ENCODE measurements around the gene GALNT14. TPM values are rescaled to one million over a fixed set of nuclear protein-coding genes. Genes with fewer than 3 reads are reported as not detected.

GALNT14 gene
- polyA plus RNA-seq, 6 donors from 2014 or later = 0.45 to 1.4 (median 0.64) TPM; not detected in 2

DNA sequence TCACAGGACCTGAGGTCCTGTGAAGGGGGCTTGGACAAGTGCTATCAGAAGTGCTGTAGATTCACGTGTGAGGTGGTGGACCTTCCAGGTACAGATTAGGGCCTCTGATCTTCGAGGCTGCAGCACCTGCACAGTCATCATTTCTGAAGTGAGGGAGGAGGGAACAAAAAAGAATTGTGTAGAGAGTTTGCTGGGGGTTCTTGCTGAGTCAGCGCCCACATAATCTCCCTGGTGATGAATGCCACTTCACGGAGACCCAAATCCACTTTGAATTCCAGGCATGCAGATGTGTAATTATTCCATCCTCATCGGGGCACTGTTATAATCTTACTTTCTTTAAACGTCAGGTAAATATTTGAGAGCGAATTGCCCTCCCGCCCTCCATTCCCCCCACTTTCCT lies 202.4 kb downstream of the GALNT14 start:
- H3K4me1 Mint-ChIP-seq = no peaks in the 10 kb centered on the region
- no peaks in the 10 kb centered on the region for H3K9me3 Mint-ChIP-seq
- no peak overlapping the region for H3K4me3 Mint-ChIP-seq
- H3K27me3 Mint-ChIP-seq = no peaks in the 10 kb centered on the region
- ATAC-seq (ENCODE audit: low read depth in 2 of 2) = no peak
- no peaks in the 10 kb centered on the region for H3K36me3 Mint-ChIP-seq
- H3K27ac Mint-ChIP-seq = no peak overlapping the region
- DNase-seq = no peak

DNA sequence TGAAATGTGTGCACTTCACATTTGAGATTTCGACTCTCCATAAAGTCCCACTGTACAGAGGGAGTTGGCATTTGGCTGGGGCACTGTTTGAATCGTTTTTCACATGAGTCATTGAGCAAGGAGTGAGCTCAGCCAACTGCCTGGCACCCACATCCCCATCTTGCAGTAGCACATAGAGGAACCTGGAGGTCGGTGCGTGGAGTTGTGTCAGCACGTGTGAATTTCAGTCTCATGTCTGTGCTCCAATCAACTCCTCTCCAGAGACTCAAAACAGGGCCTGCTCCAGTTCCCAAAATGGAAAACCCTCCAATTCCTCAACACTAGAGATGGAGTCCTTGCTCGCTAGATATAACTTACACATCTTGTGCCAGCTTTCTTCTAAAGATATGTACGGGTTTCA lies 204.2 kb downstream of the GALNT14 start:
- DNase-seq (no peak), ATAC-seq (ENCODE audit: low read depth in 2 of 2) (no peak)
- Mint-ChIP-seq H3K4me1 (no peaks in the 10 kb centered on the region), H3K36me3 (no peaks in the 10 kb centered on the region), H3K27me3 (no peaks in the 10 kb centered on the region), H3K9me3 (no peaks in the 10 kb centered on the region), H3K27ac (peak overlapping the region in 1 of 6 donors; percentile 12), H3K4me3 (no peak overlapping the region)

GRCh38 chr2:30933496-30933895 lies 204.7 kb downstream of the GALNT14 start:
- DNase-seq = no peak
- Mint-ChIP-seq H3K4me1 (no peaks in the 10 kb centered on the region), H3K36me3 (no peaks in the 10 kb centered on the region), H3K9me3 (no peaks in the 10 kb centered on the region), H3K27me3 (no peaks in the 10 kb centered on the region), H3K4me3 (no peak overlapping the region), H3K27ac (peak overlapping the region in 2 of 6 donors; percentile 12 to 90)
- no peak for ATAC-seq (ENCODE audit: low read depth in 2 of 2)

DNA sequence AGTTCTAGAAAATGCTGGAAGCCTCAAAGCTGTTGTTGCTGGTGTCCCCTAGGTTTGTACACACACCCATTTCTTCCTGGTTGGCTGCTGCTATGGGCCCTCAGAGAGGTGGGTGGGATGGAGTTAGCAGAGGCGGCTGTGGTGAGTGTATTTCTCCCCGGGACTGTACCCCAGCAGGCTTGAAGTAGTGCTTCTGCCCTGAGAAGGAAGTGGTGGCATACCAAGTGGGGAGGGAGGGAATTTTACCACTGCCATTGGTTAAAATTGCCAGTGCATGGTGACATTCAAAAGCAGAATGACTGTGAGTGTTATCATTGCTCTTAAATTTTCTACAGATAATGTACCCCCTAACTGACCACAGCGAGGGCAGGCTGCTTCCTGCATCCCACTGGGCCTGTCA lies 205.4 kb downstream of the GALNT14 start:
- no peak overlapping the region for H3K4me3 Mint-ChIP-seq
- no peak for DNase-seq
- H3K36me3 Mint-ChIP-seq = no peaks in the 10 kb centered on the region
- H3K4me1 Mint-ChIP-seq = no peaks in the 10 kb centered on the region
- no peaks in the 10 kb centered on the region for H3K27me3 Mint-ChIP-seq
- H3K9me3 Mint-ChIP-seq = no peaks in the 10 kb centered on the region
- no peak overlapping the region for H3K27ac Mint-ChIP-seq
- no peak for ATAC-seq (ENCODE audit: low read depth in 2 of 2)

GRCh38 chr2:30931841-30932407 lies 206.3 kb downstream of the GALNT14 start:
- no peaks in the 10 kb centered on the region for H3K36me3 Mint-ChIP-seq
- peak overlapping the region in 1 of 6 donors; percentile 31 for H3K27ac Mint-ChIP-seq
- ATAC-seq (ENCODE audit: low read depth in 2 of 2) (no peak), DNase-seq (no peak)
- no peaks in the 10 kb centered on the region for H3K9me3 Mint-ChIP-seq
- H3K4me3 Mint-ChIP-seq = no peak overlapping the region
- no peaks in the 10 kb centered on the region for H3K4me1 Mint-ChIP-seq
- H3K27me3 Mint-ChIP-seq = no peaks in the 10 kb centered on the region

GRCh38 chr2:30930716-30931115 lies 207.5 kb downstream of the GALNT14 start:
- Mint-ChIP-seq H3K36me3 (no peaks in the 10 kb centered on the region), H3K27ac (no peak overlapping the region), H3K9me3 (no peaks in the 10 kb centered on the region), H3K4me1 (no peaks in the 10 kb centered on the region), H3K27me3 (no peaks in the 10 kb centered on the region), H3K4me3 (no peak overlapping the region)
- ATAC-seq (ENCODE audit: low read depth in 2 of 2) (no peak), DNase-seq (no peak)

DNA sequence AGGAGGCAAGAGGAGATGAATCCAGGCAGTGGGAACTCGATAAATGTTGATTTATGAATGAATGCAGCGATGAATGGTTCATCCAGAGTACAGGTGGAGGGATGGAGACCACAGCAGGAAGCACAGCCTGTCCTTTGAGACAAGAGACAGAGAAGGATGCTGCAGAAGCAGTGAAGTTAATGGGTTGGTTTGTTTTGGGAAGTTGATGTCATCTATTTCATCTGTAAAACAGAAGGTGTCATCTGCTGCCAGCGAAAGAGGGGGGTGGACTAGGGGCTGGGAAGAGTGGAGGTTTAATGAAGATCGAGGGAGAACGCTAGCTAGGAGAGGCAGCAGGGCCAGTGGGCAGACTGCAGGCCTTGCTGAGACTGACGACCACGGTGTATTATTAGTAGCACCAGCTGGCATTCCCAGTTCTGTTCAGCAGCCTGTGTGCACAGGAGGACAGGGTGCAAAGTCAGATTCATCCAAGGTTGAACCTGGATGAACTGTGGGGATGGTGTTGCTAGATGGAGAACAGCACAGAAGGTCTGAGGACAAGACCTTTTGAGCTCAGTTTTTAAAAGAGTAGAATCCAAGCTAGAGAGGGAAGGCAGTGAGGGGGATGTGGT lies 210.7 kb downstream of the GALNT14 start:
- H3K4me3 Mint-ChIP-seq = no peak overlapping the region
- H3K36me3 Mint-ChIP-seq = no peaks in the 10 kb centered on the region
- H3K4me1 Mint-ChIP-seq = no peaks in the 10 kb centered on the region
- ATAC-seq (ENCODE audit: low read depth in 2 of 2) (no peak), DNase-seq (no peak)
- H3K27ac Mint-ChIP-seq = no peak overlapping the region
- no peaks in the 10 kb centered on the region for H3K27me3 Mint-ChIP-seq
- H3K9me3 Mint-ChIP-seq = no peaks in the 10 kb centered on the region

DNA sequence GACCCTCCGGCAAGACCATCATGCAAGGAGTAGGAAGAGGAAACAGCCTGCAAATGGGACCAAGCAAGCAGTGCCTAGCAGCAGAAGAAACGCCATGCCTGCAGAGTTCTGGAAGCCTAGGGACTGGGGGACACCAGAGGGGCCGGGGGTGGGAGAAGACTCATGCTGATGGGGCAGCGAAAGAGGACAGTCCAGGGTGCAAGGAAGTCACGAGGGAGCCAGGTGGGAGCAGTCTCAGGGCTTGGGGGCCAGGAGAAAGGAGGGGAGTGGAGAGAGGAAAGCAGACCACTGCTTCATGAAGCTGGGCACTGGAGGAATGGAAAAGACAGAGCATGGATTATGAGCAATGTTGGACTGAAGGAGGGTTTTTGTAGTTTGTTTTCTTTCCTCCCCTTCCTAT lies 211.6 kb downstream of the GALNT14 start:
- no peaks in the 10 kb centered on the region for H3K27me3 Mint-ChIP-seq

DNA sequence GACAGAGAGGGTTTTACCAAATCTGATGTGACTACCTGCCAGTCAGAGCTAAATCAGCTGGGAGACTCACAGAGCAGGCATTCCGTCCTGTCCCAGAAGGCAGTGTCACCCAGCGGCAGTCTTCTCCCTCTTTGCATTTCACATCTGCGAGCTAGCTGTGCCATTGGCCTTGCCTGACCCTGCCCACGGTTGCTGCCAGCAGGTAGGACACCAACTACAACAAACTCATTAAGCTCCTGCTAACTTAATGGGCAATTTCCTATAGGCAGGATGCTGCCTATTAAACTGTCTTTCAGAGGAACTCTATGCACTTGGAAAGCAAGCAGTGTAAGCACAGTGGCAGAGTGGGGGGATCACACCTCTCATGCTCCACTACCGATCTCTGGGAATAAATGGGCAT lies 214.6 kb downstream of the GALNT14 start:
- ATAC-seq (ENCODE audit: low read depth in 2 of 2) = no peak
- Mint-ChIP-seq H3K27me3 (no peaks in the 10 kb centered on the region), H3K4me1 (no peaks in the 10 kb centered on the region), H3K4me3 (no peak overlapping the region), H3K27ac (no peak overlapping the region), H3K36me3 (no peaks in the 10 kb centered on the region), H3K9me3 (no peaks in the 10 kb centered on the region)
- no peak for DNase-seq

More for the DNA sequence above, 211.6 kb downstream of the GALNT14 start:
- DNase-seq (no peak), ATAC-seq (ENCODE audit: low read depth in 2 of 2) (no peak)
- Mint-ChIP-seq H3K4me1 (no peaks in the 10 kb centered on the region), H3K4me3 (no peak overlapping the region), H3K36me3 (no peaks in the 10 kb centered on the region), H3K9me3 (no peaks in the 10 kb centered on the region), H3K27ac (no peak overlapping the region)

DNA sequence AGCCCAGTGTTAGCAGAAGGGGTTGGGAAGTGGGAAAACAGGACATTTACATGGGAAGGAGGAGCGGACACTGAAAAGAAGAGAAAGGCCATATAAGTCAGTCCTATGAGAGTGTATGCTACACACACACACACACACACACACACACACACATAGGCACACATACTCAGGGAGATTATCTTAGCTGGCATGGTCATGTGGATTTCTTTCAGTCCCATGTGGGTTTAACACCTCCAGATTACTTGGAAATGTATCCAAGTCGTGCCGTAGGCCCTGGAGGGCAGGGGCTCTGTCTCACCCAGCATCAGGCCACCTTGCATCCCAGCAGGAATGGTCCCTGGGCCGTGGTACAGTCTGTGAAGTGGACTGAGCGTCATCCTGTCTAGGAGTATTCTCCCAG lies 217.7 kb downstream of the GALNT14 start:
- no peak overlapping the region for H3K4me3 Mint-ChIP-seq
- no peak for DNase-seq
- no peak for ATAC-seq (ENCODE audit: low read depth in 2 of 2)
- H3K9me3 Mint-ChIP-seq = no peaks in the 10 kb centered on the region
- H3K27ac Mint-ChIP-seq = no peak overlapping the region
- no peaks in the 10 kb centered on the region for H3K4me1 Mint-ChIP-seq
- H3K27me3 Mint-ChIP-seq = no peaks in the 10 kb centered on the region
- H3K36me3 Mint-ChIP-seq = no peaks in the 10 kb centered on the region

GRCh38 chr2:30915486-30915885 lies 222.8 kb downstream of the GALNT14 start:
- Mint-ChIP-seq H3K36me3 (no peaks in the 10 kb centered on the region), H3K9me3 (no peaks in the 10 kb centered on the region), H3K27ac (no peak overlapping the region), H3K4me3 (no peak overlapping the region), H3K27me3 (no peaks in the 10 kb centered on the region), H3K4me1 (no peaks in the 10 kb centered on the region)
- ATAC-seq (ENCODE audit: low read depth in 2 of 2) (no peak), DNase-seq (no peak)

GRCh38 chr2:30914456-30914855 lies 223.8 kb downstream of the GALNT14 start:
- H3K4me1 Mint-ChIP-seq = no peaks in the 10 kb centered on the region
- H3K36me3 Mint-ChIP-seq = no peaks in the 10 kb centered on the region
- H3K27ac Mint-ChIP-seq = no peak overlapping the region
- DNase-seq (no peak), ATAC-seq (ENCODE audit: low read depth in 2 of 2) (no peak)
- H3K27me3 Mint-ChIP-seq = no peaks in the 10 kb centered on the region
- peaks cover 0 to 3% (median 0%) of the 10 kb centered on the region in 7 donors for H3K9me3 Mint-ChIP-seq
- H3K4me3 Mint-ChIP-seq = peak overlapping the region in 1 of 8 donors; percentile 54

GRCh38 chr2:30912056-30912455 lies 226.2 kb downstream of the GALNT14 start:
- H3K27me3 Mint-ChIP-seq = no peaks in the 10 kb centered on the region

GRCh38 chr2:30911327-30911726 lies 226.9 kb downstream of the GALNT14 start:
- Mint-ChIP-seq H3K4me3 (no peak overlapping the region), H3K9me3 (peaks cover 0 to 3% (median 0%) of the 10 kb centered on the region in 7 donors), H3K27me3 (no peaks in the 10 kb centered on the region), H3K4me1 (no peaks in the 10 kb centered on the region), H3K36me3 (no peaks in the 10 kb centered on the region), H3K27ac (peak overlapping the region in 1 of 6 donors; percentile 6)
- ATAC-seq (ENCODE audit: low read depth in 2 of 2) (no peak), DNase-seq (no peak)

More at GRCh38 chr2:30912056-30912455, 226.2 kb downstream of the GALNT14 start:
- Mint-ChIP-seq H3K4me3 (no peak overlapping the region), H3K36me3 (no peaks in the 10 kb centered on the region), H3K4me1 (no peaks in the 10 kb centered on the region), H3K9me3 (peaks cover 0 to 3% (median 0%) of the 10 kb centered on the region in 7 donors), H3K27ac (peak overlapping the region in 1 of 6 donors; percentile 36)
- ATAC-seq (ENCODE audit: low read depth in 2 of 2) (no peak), DNase-seq (no peak)
